Heart left ventricle (tissue), 16 donors: Measurements from ENCODE around the gene TNFAIP2. TPM values are rescaled to one million over a fixed set of nuclear protein-coding genes. Genes with fewer than 3 reads are reported as not detected.

Experiments
- ATAC-seq, 4 donors: fragments of 200-7000 bp; cut with Tn5 transposase; one replicate each; pipeline ENCODE4 v1.9.1; 2020 to 2022; ENCODE audit warnings: moderate library complexity in 4 of 4, mild to moderate bottlenecking in 3 of 4, moderate number of reproducible peaks in 1 of 4
- DNase-seq, 5 donors: peaks; one replicate each; pipeline ENCODE4 v3.0.0-alpha.2; 2020
- H3K27ac ChIP-seq, 12 donors: fragments of 200-600 bp; sonication (generic) in 4 of 12; one replicate each; pipeline versions ENCODE4 v1.5.0 to v1.8.0; 2016 to 2022; ENCODE audit warnings: mild to moderate bottlenecking in 2 of 12
- H3K27me3 ChIP-seq, 9 donors: fragments of 200-600 bp; sonication (generic) in 2 of 9; one replicate each; pipeline versions ENCODE4 v1.5.1 to v1.8.0; 2016 to 2022; ENCODE audit warnings: mild to moderate bottlenecking in 3 of 9
- H3K36me3 ChIP-seq, 9 donors: fragments of 200-600 bp; sonication (generic) in 2 of 9; one replicate each; pipeline versions ENCODE4 v1.5.0 to v1.8.0; 2018 to 2022; ENCODE audit warnings: mild to moderate bottlenecking in 2 of 9
- H3K4me1 ChIP-seq, 12 donors: fragments of 200-600 bp; sonication (generic) in 4 of 12; one replicate each; pipeline versions ENCODE4 v1.5.0 to v1.8.0; 2016 to 2022; ENCODE audit warnings: mild to moderate bottlenecking in 3 of 12
- H3K4me3 ChIP-seq, 12 donors: fragments of 200-600 bp; sonication (generic) in 4 of 12; one replicate each; pipeline versions ENCODE4 v1.5.0 to v1.8.0; 2017 to 2022; ENCODE audit warnings: mild to moderate bottlenecking in 9 of 12, moderate library complexity in 4 of 12
- H3K9me3 ChIP-seq, 12 donors: fragments of 200-600 bp; sonication (generic) in 4 of 12; one replicate each; pipeline versions ENCODE4 v1.5.0 to v1.8.0; 2016 to 2022; ENCODE audit warnings: mild to moderate bottlenecking in 1 of 12
- POLR2A ChIP-seq, 2 donors: fragments of 450-650 bp; IDR thresholded peaks; one replicate each; pipeline ENCODE4 v1.6.1; 2017; ENCODE audit warnings: antibody characterized with exemption in 2 of 2, mild to moderate bottlenecking in 2 of 2, moderate library complexity in 2 of 2
- WGBS, 4 donors: extraction: QIAGEN DNeasy Blood & Tissue Kit in 2 of 4; methylation state at CpG; one replicate each; pipeline versions ENCODE4 v1.1.5 to v1.1.7; 2013 to 2018; 5-methylcytosine and 5-hydroxymethylcytosine counted together
- intact Hi-C, 10 donors: fragments of 100-400 bp; cut with DNase I; formaldehyde crosslinking; loops; one replicate each; pipeline versions ENCODE4 v1.11.1 to v1.14.2; 2022
- long read RNA-seq, 3 donors: library from polyadenylated mRNA; unstranded; transcript quantifications; one replicate each; pipeline ENCODE4 v2.0.0, GENCODE V29; 2020 to 2021
- polyA plus RNA-seq, 2 donors: library from polyadenylated mRNA; stranded (reverse); fragments of 200-250 nt; gene quantifications; one replicate each; pipeline ENCODE4 v1.2.3, GENCODE V29; 2013
- total RNA-seq, 9 donors: library from RNA; depleted of rRNA in 2 of 9; stranded (reverse); fragments of >200 nt in 2 of 9; fragmentation: NEBNext Ultra II Directional in 3 of 9; extraction: Animal tissue kit (Norgen Biotek cat#: 25700) in 3 of 9; gene quantifications; one replicate each; pipeline versions ENCODE4 v1.1.0 to v1.2.4, GENCODE V29; 2016 to 2023
- TF ChIP-seq, protein P1 (sequence below), 12 donors: fragments of 200-600 bp; sonication (generic) in 4 of 12; IDR thresholded peaks; one replicate each; pipeline versions ENCODE4 v1.5.0 to v1.8.0; 2018 to 2022; ENCODE audit warnings: antibody characterized with exemption in 12 of 12, mild to moderate bottlenecking in 5 of 12
- donor health status: ischemic (EF 13 %, LVEDD 7.1; RV severe dilation, severe dysfunction).
- donor health status: healthy with polysubstance abuse.
- donor health status: DM: no; HTN: yes; CAD: no.
- donor health status: DM: no; HTN: no; CAD: no.
- donor health status: ischemic (EF 25% LVEDD 6.9; RV normal size, moderate dysfunction).
- donor health status: ischemic (EF 25% LVEDD 5.7; RV mildly dilated, moderate dysfunction).
- donor health status: healthy.
- donor health status: DM: yes; HTN: yes; CAD: no.
- donor health status: ischemic (EF 35%, LVEDD 5.7; RV mildly dilated, moderate dysfunction).
- donor health status: nonischemic (EF 11% LVEDD 7.7; RV severe dilation, severe dysfunction).
- donor health status: DM: yes; HTN: yes; CAD: no.
- donor health status: PGD.
- donor health status: ischemic (EF 29% LVEDD 5.4; RV normal size, mild dysfunction).
- donor health status: nonischemic (EF 23%, LVEDD 6.1; RV moderate dilation, normal function).

Gene TNFAIP2
- total RNA-seq, result 100 to 1,000 TPM in 2 of 9 donors, 10 to 100 TPM in 7; 22.0 to 253 (median 33.5) TPM
- polyA plus RNA-seq, result 10 to 100 TPM; 23.8 to 53.6 TPM
- long read RNA-seq, donor 1, full-length matches to known transcripts, result 2 of 17 reads
- long read RNA-seq, donor 1, partial matches to known transcripts, result 10 of 17 reads
- long read RNA-seq, donor 1, other reads (novel, unspliced or antisense), result 5 of 17 reads
- long read RNA-seq, donor 2, partial matches to known transcripts, result 4 of 10 reads
- long read RNA-seq, donor 2, other reads (novel, unspliced or antisense), result 6 of 10 reads
- long read RNA-seq, donor 3, full-length matches to known transcripts, result 1 of 14 reads
- long read RNA-seq, donor 3, partial matches to known transcripts, result 2 of 14 reads
- long read RNA-seq, donor 3, other reads (novel, unspliced or antisense), result 11 of 14 reads

- TF ChIP-seq, protein P1, sequence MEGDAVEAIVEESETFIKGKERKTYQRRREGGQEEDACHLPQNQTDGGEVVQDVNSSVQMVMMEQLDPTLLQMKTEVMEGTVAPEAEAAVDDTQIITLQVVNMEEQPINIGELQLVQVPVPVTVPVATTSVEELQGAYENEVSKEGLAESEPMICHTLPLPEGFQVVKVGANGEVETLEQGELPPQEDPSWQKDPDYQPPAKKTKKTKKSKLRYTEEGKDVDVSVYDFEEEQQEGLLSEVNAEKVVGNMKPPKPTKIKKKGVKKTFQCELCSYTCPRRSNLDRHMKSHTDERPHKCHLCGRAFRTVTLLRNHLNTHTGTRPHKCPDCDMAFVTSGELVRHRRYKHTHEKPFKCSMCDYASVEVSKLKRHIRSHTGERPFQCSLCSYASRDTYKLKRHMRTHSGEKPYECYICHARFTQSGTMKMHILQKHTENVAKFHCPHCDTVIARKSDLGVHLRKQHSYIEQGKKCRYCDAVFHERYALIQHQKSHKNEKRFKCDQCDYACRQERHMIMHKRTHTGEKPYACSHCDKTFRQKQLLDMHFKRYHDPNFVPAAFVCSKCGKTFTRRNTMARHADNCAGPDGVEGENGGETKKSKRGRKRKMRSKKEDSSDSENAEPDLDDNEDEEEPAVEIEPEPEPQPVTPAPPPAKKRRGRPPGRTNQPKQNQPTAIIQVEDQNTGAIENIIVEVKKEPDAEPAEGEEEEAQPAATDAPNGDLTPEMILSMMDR (IDR thresholded peaks at IDR 0.05), result peak in 1 of 12 donors; percentile 8
- TF ChIP-seq POLR2A (IDR thresholded peaks at IDR 0.05), result peak in 1 of 2 donors; percentile 84
- Histone ChIP-seq H3K36me3 (peaks cover 0 to 22% (median 0%) of the 10 kb centered on the region in 9 donors), H3K27me3 (no peaks in the 10 kb centered on the region), H3K4me1 (peaks cover 3 to 90% (median 70%) of the 10 kb centered on the region in 12 donors), H3K4me3 (peak within 1 kb of the TSS; percentile 62 to 94 (median 76)), H3K9me3 (no peaks in the 10 kb centered on the region), H3K27ac (peak within 1 kb of the TSS; percentile 89 to 99 (median 93))
- ATAC-seq (peak in 3 of 4 donors; percentile 29 to 72 (median 65)), DNase-seq (peak; percentile 74 to 91 (median 80))
- 1 to 20% (median 1%) methylated on average over 1 to 74 of the region's 74 CpGs for WGBS, 4 donors
- intact Hi-C loops, result loop anchor here in 1 of 10 donors (5.0 kb wide), 1 partner anchor 64 kb away; no protein-coding TSS in a partner anchor
Measured at GRCh38 chr14:103122947-103123633, at the start of gene TNFAIP2. TNFAIP2 (plus strand) TSS chr14:103123461; CDS start chr14:103126458, 2,997 bp downstream.

GRCh38 chr14:103073876-103074728, 49.2 kb upstream of the TNFAIP2 start:
- ATAC-seq (peak in 3 of 4 donors; percentile 15 to 30 (median 16)), DNase-seq (peak in 3 of 5 donors; percentile 56 to 68 (median 58))
- no peaks in the 10 kb centered on the region for H3K27me3 ChIP-seq
- intact Hi-C loops, result loop anchor here in 2 of 10 donors (2.0 to 10.0 kb wide), 2 partner anchors 219 to 221 kb away; no protein-coding TSS in a partner anchor
- H3K4me3 ChIP-seq, result no peak overlapping the region
- peak overlapping the region; percentile 23 to 87 (median 72) for H3K27ac ChIP-seq
- H3K9me3 ChIP-seq, result no peaks in the 10 kb centered on the region
- peaks cover 3 to 38% (median 24%) of the 10 kb centered on the region in 12 donors for H3K4me1 ChIP-seq
- no peak for TF ChIP-seq POLR2A (IDR thresholded peaks at IDR 0.05)
- TF ChIP-seq, protein P1 (IDR thresholded peaks at IDR 0.05), result no peak
- 61 to 73% (median 66%) methylated on average over 15 to 21 of the region's 21 CpGs for WGBS, 4 donors
- no peaks in the 10 kb centered on the region for H3K36me3 ChIP-seq

DNA sequence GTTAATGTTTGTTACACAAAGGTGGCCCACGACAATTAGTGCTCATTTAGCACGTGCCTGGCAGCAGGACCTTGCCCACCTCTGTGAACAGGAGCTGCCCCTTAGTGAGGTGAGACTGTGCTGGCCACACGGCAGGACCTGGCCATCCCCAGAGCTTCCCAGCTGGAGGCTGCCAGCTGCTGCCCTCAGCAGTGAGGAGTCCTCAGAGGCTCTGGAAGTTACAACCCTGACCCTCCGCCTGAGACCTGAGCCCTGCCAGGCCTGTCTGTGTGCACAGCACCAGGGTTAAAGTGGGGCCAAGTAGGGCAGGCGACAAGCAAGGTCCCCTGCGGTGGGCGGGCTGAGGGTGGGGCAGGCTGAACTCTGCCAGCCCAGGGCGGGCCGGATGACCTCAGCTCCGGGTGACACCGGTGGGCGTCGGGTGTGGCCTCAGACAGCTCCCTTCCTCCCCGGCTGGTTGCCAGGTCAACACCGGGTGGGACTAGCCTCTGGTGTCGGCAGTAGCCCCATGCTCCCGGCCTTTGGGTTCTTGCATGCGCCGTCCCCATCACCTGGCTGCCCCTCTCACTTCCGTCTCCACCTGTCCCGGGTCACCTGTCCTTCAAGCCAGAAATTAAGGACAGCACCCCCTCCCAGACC, 48.4 kb upstream of the TNFAIP2 start:
- DNase-seq (peak; percentile 81 to 93 (median 87)), ATAC-seq (peak; percentile 53 to 79 (median 68))
- Histone ChIP-seq H3K27ac (peak overlapping the region; percentile 38 to 87 (median 72)), H3K27me3 (no peaks in the 10 kb centered on the region), H3K9me3 (no peaks in the 10 kb centered on the region), H3K4me3 (peak overlapping the region in 11 of 12 donors; percentile 17 to 60 (median 53)), H3K4me1 (peaks cover 3 to 38% (median 24%) of the 10 kb centered on the region in 12 donors), H3K36me3 (no peaks in the 10 kb centered on the region)
- intact Hi-C loops, result loop anchor here in 5 of 10 donors (1.0 to 10.0 kb wide), 6 partner anchors 112 to 383 kb away; no protein-coding TSS in a partner anchor
- no peak for TF ChIP-seq POLR2A (IDR thresholded peaks at IDR 0.05)
- TF ChIP-seq, protein P1 (IDR thresholded peaks at IDR 0.05), result no peak
- 16 to 34% (median 21%) methylated on average over 9 to 21 of the region's 21 CpGs; no CpG with 5 or more reads in 1 of the 4 donors for WGBS, 4 donors
